ENCODE measurements around the gene DPH7.

DPH7 gene

GRCh38 chr9:137615387-137615871 lies 36.7 kb upstream of the DPH7 start:
- Histone ChIP-seq H3K36me3 (ENCODE audit: insufficient read depth, low read length) (0 out of 2 replicates have a peak, but pooled peaks cover 7% of the 10 kb centered on the region), H2AFZ (ENCODE audit: low read length, unreplicated experiment) (no peak overlapping the region), H3K79me2 (ENCODE audit: control insufficient read depth, insufficient read depth, low read length, unreplicated experiment) (peaks cover 34% of the 10 kb centered on the region), H3K4me3 (ENCODE audit: low read depth, low read length) (no peak overlapping the region), H3K27me3 (ENCODE audit: insufficient read depth, low read length) (no peaks in the 10 kb centered on the region), H3K4me1 (ENCODE audit: control insufficient read depth, insufficient read depth, low read length, unreplicated experiment) (peaks cover 33% of the 10 kb centered on the region), H3K27ac (ENCODE audit: low read depth, low read length) (no peak overlapping the region)

- no peak overlapping the region for H2AFZ ChIP-seq (ENCODE audit: low read length, unreplicated experiment)
- no peaks in the 10 kb centered on the region for H3K27me3 ChIP-seq (ENCODE audit: insufficient read depth, low read length)
- H3K36me3 ChIP-seq (ENCODE audit: insufficient read depth, low read length), result 0 out of 2 replicates have a peak, but pooled peaks cover 7% of the 10 kb centered on the region
- peaks cover 27% of the 10 kb centered on the region for H3K79me2 ChIP-seq (ENCODE audit: control insufficient read depth, insufficient read depth, low read length, unreplicated experiment)
- no peak overlapping the region for H3K4me3 ChIP-seq (ENCODE audit: low read depth, low read length)
- H3K27ac ChIP-seq (ENCODE audit: low read depth, low read length), result no peak overlapping the region
- peaks cover 29% of the 10 kb centered on the region for H3K4me1 ChIP-seq (ENCODE audit: control insufficient read depth, insufficient read depth, low read length, unreplicated experiment)
These were observed 36.1 kb upstream of the DPH7 start for GRCh38 chr9:137614631-137615386.

GRCh38 chr9:137613738-137614523 lies 35.2 kb upstream of the DPH7 start:
- H3K27me3 ChIP-seq (ENCODE audit: insufficient read depth, low read length), result no peaks in the 10 kb centered on the region
- peaks cover 20% of the 10 kb centered on the region for H3K79me2 ChIP-seq (ENCODE audit: control insufficient read depth, insufficient read depth, low read length, unreplicated experiment)
- no peak overlapping the region for H3K27ac ChIP-seq (ENCODE audit: low read depth, low read length)
- H2AFZ ChIP-seq (ENCODE audit: low read length, unreplicated experiment), result no peak overlapping the region
- H3K4me3 ChIP-seq (ENCODE audit: low read depth, low read length), result no peak overlapping the region
- H3K4me1 ChIP-seq (ENCODE audit: control insufficient read depth, insufficient read depth, low read length, unreplicated experiment), result peaks cover 29% of the 10 kb centered on the region
- 0 out of 2 replicates have a peak, but pooled peaks cover 7% of the 10 kb centered on the region for H3K36me3 ChIP-seq (ENCODE audit: insufficient read depth, low read length)

- Histone ChIP-seq H3K4me3 (ENCODE audit: low read depth, low read length) (no peak overlapping the region), H3K79me2 (ENCODE audit: control insufficient read depth, insufficient read depth, low read length, unreplicated experiment) (peaks cover 19% of the 10 kb centered on the region), H3K27ac (ENCODE audit: low read depth, low read length) (peak overlapping the region; percentile 71), H2AFZ (ENCODE audit: low read length, unreplicated experiment) (no peak overlapping the region), H3K36me3 (ENCODE audit: insufficient read depth, low read length) (0 out of 2 replicates have a peak, but pooled peaks cover 7% of the 10 kb centered on the region), H3K4me1 (ENCODE audit: control insufficient read depth, insufficient read depth, low read length, unreplicated experiment) (peaks cover 29% of the 10 kb centered on the region), H3K27me3 (ENCODE audit: insufficient read depth, low read length) (no peaks in the 10 kb centered on the region)
These were observed 34.5 kb upstream of the DPH7 start for GRCh38 chr9:137613259-137613658.

GRCh38 chr9:137612741-137613142 lies 34.0 kb upstream of the DPH7 start:
- Histone ChIP-seq H3K27me3 (ENCODE audit: insufficient read depth, low read length) (no peaks in the 10 kb centered on the region), H3K27ac (ENCODE audit: low read depth, low read length) (peak overlapping the region; percentile 71), H3K4me1 (ENCODE audit: control insufficient read depth, insufficient read depth, low read length, unreplicated experiment) (peaks cover 28% of the 10 kb centered on the region), H3K4me3 (ENCODE audit: low read depth, low read length) (no peak overlapping the region), H2AFZ (ENCODE audit: low read length, unreplicated experiment) (no peak overlapping the region), H3K79me2 (ENCODE audit: control insufficient read depth, insufficient read depth, low read length, unreplicated experiment) (peaks cover 14% of the 10 kb centered on the region), H3K36me3 (ENCODE audit: insufficient read depth, low read length) (0 out of 2 replicates have a peak, but pooled peaks cover 7% of the 10 kb centered on the region)

GRCh38 chr9:137611623-137612609 lies 33.2 kb upstream of the DPH7 start:
- Histone ChIP-seq H3K27me3 (ENCODE audit: insufficient read depth, low read length) (no peaks in the 10 kb centered on the region), H3K4me3 (ENCODE audit: low read depth, low read length) (peak overlapping the region; percentile 12), H3K36me3 (ENCODE audit: insufficient read depth, low read length) (0 out of 2 replicates have a peak, but pooled peaks cover 7% of the 10 kb centered on the region), H3K4me1 (ENCODE audit: control insufficient read depth, insufficient read depth, low read length, unreplicated experiment) (peaks cover 28% of the 10 kb centered on the region), H3K79me2 (ENCODE audit: control insufficient read depth, insufficient read depth, low read length, unreplicated experiment) (peaks cover 8% of the 10 kb centered on the region), H3K27ac (ENCODE audit: low read depth, low read length) (peak overlapping the region; percentile 71), H2AFZ (ENCODE audit: low read length, unreplicated experiment) (no peak overlapping the region)

GRCh38 chr9:137610944-137611343 lies 32.2 kb upstream of the DPH7 start:
- Histone ChIP-seq H2AFZ (ENCODE audit: low read length, unreplicated experiment) (no peak overlapping the region), H3K4me3 (ENCODE audit: low read depth, low read length) (no peak overlapping the region), H3K27ac (ENCODE audit: low read depth, low read length) (no peak overlapping the region), H3K4me1 (ENCODE audit: control insufficient read depth, insufficient read depth, low read length, unreplicated experiment) (peaks cover 33% of the 10 kb centered on the region), H3K27me3 (ENCODE audit: insufficient read depth, low read length) (no peaks in the 10 kb centered on the region), H3K36me3 (ENCODE audit: insufficient read depth, low read length) (0 out of 2 replicates have a peak, but pooled peaks cover 3% of the 10 kb centered on the region), H3K79me2 (ENCODE audit: control insufficient read depth, insufficient read depth, low read length, unreplicated experiment) (peaks cover 5% of the 10 kb centered on the region)

GRCh38 chr9:137607141-137607857 lies 28.6 kb upstream of the DPH7 start:
- Histone ChIP-seq H2AFZ (ENCODE audit: low read length, unreplicated experiment) (no peak overlapping the region), H3K4me1 (ENCODE audit: control insufficient read depth, insufficient read depth, low read length, unreplicated experiment) (peaks cover 22% of the 10 kb centered on the region), H3K36me3 (ENCODE audit: insufficient read depth, low read length) (no peaks in the 10 kb centered on the region), H3K4me3 (ENCODE audit: low read depth, low read length) (0 out of 2 replicates have a peak overlapping the region, but pooled peaks have one; percentile 24), H3K79me2 (ENCODE audit: control insufficient read depth, insufficient read depth, low read length, unreplicated experiment) (peaks cover 5% of the 10 kb centered on the region), H3K27ac (ENCODE audit: low read depth, low read length) (no peak overlapping the region), H3K27me3 (ENCODE audit: insufficient read depth, low read length) (no peaks in the 10 kb centered on the region)

GRCh38 chr9:137606734-137607138 lies 28.0 kb upstream of the DPH7 start:
- no peak overlapping the region for H3K27ac ChIP-seq (ENCODE audit: low read depth, low read length)
- H3K79me2 ChIP-seq (ENCODE audit: control insufficient read depth, insufficient read depth, low read length, unreplicated experiment), result peaks cover 5% of the 10 kb centered on the region
- no peak overlapping the region for H2AFZ ChIP-seq (ENCODE audit: low read length, unreplicated experiment)
- H3K27me3 ChIP-seq (ENCODE audit: insufficient read depth, low read length), result no peaks in the 10 kb centered on the region
- peaks cover 17% of the 10 kb centered on the region for H3K4me1 ChIP-seq (ENCODE audit: control insufficient read depth, insufficient read depth, low read length, unreplicated experiment)
- peak overlapping the region; percentile 98 for H3K4me3 ChIP-seq (ENCODE audit: low read depth, low read length)
- H3K36me3 ChIP-seq (ENCODE audit: insufficient read depth, low read length), result no peaks in the 10 kb centered on the region

Data from ACC112 (cell line).